B cell (primary cell): ENCODE measurements around the gene PBX1. TPM values are rescaled to one million over a fixed set of nuclear protein-coding genes. Genes with fewer than 3 reads are reported as not detected.

ENCODE experiments used
- ATAC-seq: fragments of 200-7000 bp; cut with Tn5 transposase; one replicate; pipeline ENCODE4 v1.10.0; 2021; ENCODE audit warnings: low read depth, mild to moderate bottlenecking, moderate number of reproducible peaks, moderate library complexity
- CTCF ChIA-PET: fragments of 350-600 bp; sonication (Branson Sonifier 250); formaldehyde crosslinking; loops from one replicate; lab custom pipeline; 2021; ENCODE audit warnings: antibody characterized with exemption, inconsistent platforms; lab: Charles Lee
- POLR2A ChIA-PET: fragments of 350-600 bp; sonication (Branson Sonifier 250); formaldehyde crosslinking; loops from one replicate; lab custom pipeline; 2021; ENCODE audit warnings: antibody characterized with exemption; lab: Charles Lee
- DNase-seq: peaks from one replicate; pipeline ENCODE4 v3.0.0; 2013
- H2AFZ ChIP-seq: 2 replicates; pipeline ENCODE4 v1.6.1; 2012; ENCODE audit warnings: mild to moderate bottlenecking, low read depth, low read length; ENCODE audit not compliant: insufficient read depth, poor library complexity, severe bottlenecking
- H3K27ac ChIP-seq, 2 donors: 1 replicate in 1 of 2; 2 replicates in 1 of 2; pipeline ENCODE4 v1.5.1; 2012 to 2013; ENCODE audit warnings: low read length in 2 of 2, mild to moderate bottlenecking in 2 of 2, moderate library complexity in 1 of 2
- H3K27me3 ChIP-seq, 4 experiments: fragments of 200-600 bp in 1 of 4; sonication (generic) in 1 of 4; replicated peaks in 1 of 4; 1 replicate in 2 of 4; 2 replicates in 2 of 4; pipeline versions ENCODE4 v1.6.1 to v1.7.0; 2013 to 2016; ENCODE audit warnings: low read length in 3 of 4, mild to moderate bottlenecking in 2 of 4, mixed read lengths in 1 of 4, moderate library complexity in 1 of 4; ENCODE audit not compliant: insufficient read depth in 4 of 4, control insufficient read depth in 3 of 4; ENCODE audit errors: control extremely low read depth in 1 of 4
- H3K36me3 ChIP-seq, 2 experiments: replicated peaks in 1 of 2; 1 replicate in 1 of 2; 2 replicates in 1 of 2; pipeline versions ENCODE4 v1.6.1 to v1.7.1; 2013; ENCODE audit warnings: low read length in 1 of 2; ENCODE audit not compliant: insufficient read depth in 2 of 2, control insufficient read depth in 1 of 2; ENCODE audit errors: control extremely low read depth in 1 of 2, extremely low read depth in 1 of 2
- H3K4me1 ChIP-seq, 2 donors: fragments of 200-600 bp in 1 of 2; sonication (generic) in 1 of 2; 1 replicate in 1 of 2; 2 replicates in 1 of 2; pipeline versions ENCODE4 v1.5.1 to v1.6.1; 2013 to 2017; ENCODE audit warnings: low read length in 2 of 2; ENCODE audit not compliant: control insufficient read depth in 2 of 2, insufficient read depth in 2 of 2
- H3K4me2 ChIP-seq: replicated peaks from 2 replicates; pipeline ENCODE3; 2012; ENCODE audit warnings: mild to moderate bottlenecking, low read depth, low read length; ENCODE audit not compliant: poor library complexity, severe bottlenecking
- H3K4me3 ChIP-seq, 5 experiments: fragments of 200-600 bp in 1 of 5; sonication (generic) in 1 of 5; 1 replicate in 3 of 5; 2 replicates in 2 of 5; pipeline versions ENCODE4 v1.5.1 to v1.7.0; 2011 to 2016; ENCODE audit warnings: low read length in 4 of 5, mild to moderate bottlenecking in 4 of 5, low read depth in 2 of 5, control low read depth in 1 of 5, moderate library complexity in 1 of 5; ENCODE audit not compliant: insufficient read depth in 1 of 5; ENCODE audit errors: control extremely low read depth in 1 of 5, extremely low read depth in 1 of 5
- H3K79me2 ChIP-seq: fragments of 200-600 bp; sonication (generic); one replicate; pipeline ENCODE4 v1.6.0; 2016; ENCODE audit warnings: low read length; ENCODE audit not compliant: control insufficient read depth, insufficient read depth
- H3K9ac ChIP-seq: fragments of 200-600 bp; sonication (generic); 2 replicates; pipeline ENCODE4 v1.6.1; 2017; ENCODE audit warnings: mild to moderate bottlenecking, low read length, moderate library complexity
- H3K9me3 ChIP-seq, 3 donors: one replicate each; pipeline versions ENCODE4 v1.6.1 to v1.7.1; 2013; ENCODE audit warnings: low read length in 2 of 3; ENCODE audit not compliant: control insufficient read depth in 2 of 3, insufficient read depth in 1 of 3; ENCODE audit errors: control extremely low read depth in 1 of 3
- H4K20me1 ChIP-seq: 2 replicates; pipeline ENCODE4 v1.6.0; 2012; ENCODE audit warnings: mild to moderate bottlenecking, low read length; ENCODE audit not compliant: insufficient read depth, control insufficient read depth, poor library complexity, severe bottlenecking
- H3K27ac Mint-ChIP-seq: one replicate; pipeline ENCODE4 v1.8.0; 2021; ENCODE audit warnings: mixed read lengths
- H3K27me3 Mint-ChIP-seq: one replicate; pipeline ENCODE4 v1.8.0; 2021; ENCODE audit warnings: mixed read lengths
- H3K4me1 Mint-ChIP-seq: one replicate; pipeline ENCODE4 v1.8.0; 2021; ENCODE audit warnings: mixed read lengths
- H3K4me3 Mint-ChIP-seq: one replicate; pipeline ENCODE4 v1.8.0; 2021; ENCODE audit warnings: mixed read lengths
- H3K9me3 Mint-ChIP-seq: one replicate; pipeline ENCODE4 v1.8.0; 2022; ENCODE audit warnings: mixed read lengths; ENCODE audit not compliant: insufficient read depth
- EZH2 ChIP-seq: IDR thresholded peaks from 2 replicates; pipeline ENCODE4 v1.6.1; 2012; ENCODE audit warnings: borderline replicate concordance, low read depth, mild to moderate bottlenecking, moderate library complexity, low read length; ENCODE audit not compliant: insufficient read depth, poor library complexity, severe bottlenecking
- WGBS: methylation state at CpG from one replicate; pipeline ENCODE4 v1.1.5; 2013; ENCODE audit warnings: missing lambda C conversion rate; ENCODE audit not compliant: insufficient coverage; 5-methylcytosine and 5-hydroxymethylcytosine counted together
- intact Hi-C: fragments of 100-400 bp; cut with micrococcal nuclease; formaldehyde crosslinking; loops from one replicate; pipeline ENCODE4 v1.10.0; 2022
- polyA plus RNA-seq: library from polyadenylated mRNA; depleted of rRNA; stranded (reverse); fragments of >200 nt; gene quantifications from 2 replicates; pipeline ENCODE4 v1.2.3, GENCODE V29; 2012
- total RNA-seq, 2 donors: library from RNA; stranded (reverse); fragments of 120-200 nt in 1 of 2; gene quantifications; 1 replicate in 1 of 2; 2 replicates in 1 of 2; pipeline versions ENCODE4 v1.2.3 to v1.2.4, GENCODE V29; 2013 to 2022
- TF ChIP-seq, protein P1 (sequence below): fragments of 200-600 bp; IDR thresholded peaks from one replicate; pipeline ENCODE4 v1.8.0; 2022; ENCODE audit warnings: antibody characterized with exemption, mild to moderate bottlenecking

The PBX1 gene
- total and polyA plus RNA-seq, 2 donors (not counting 1 experiment from before 2014, with no cell fraction given): 0.32 TPM; not detected in 1

DNA sequence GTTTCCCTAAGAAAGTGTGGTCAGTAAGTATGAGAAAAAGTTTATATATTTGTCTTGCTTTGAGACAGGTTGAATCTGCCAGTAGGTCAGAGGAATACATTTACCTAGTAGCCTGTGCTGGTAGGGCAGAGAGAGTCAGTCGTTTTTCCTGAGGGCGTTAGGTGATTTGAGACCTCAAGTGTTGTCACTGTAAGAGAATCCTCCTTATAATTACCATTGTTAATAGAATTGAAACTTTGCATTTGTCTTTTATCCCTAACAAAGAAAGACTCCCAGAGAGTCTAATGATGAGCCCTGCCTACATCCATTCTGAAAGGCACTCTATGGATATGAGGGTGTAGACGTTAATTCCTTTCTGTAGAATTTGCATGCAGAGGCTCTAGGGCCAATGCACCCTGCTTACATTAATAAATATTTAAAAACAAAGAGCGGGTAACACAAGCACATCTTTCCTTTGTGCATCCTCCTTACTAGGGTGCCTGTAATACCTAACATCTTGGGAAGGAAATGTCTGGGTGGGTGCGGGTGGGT lies 16.4 kb downstream of the PBX1 start:
- ATAC-seq (no peak), DNase-seq (no peak)
- Histone ChIP-seq H3K4me2 (no peak overlapping the region), H3K27ac (no peak overlapping the region), H4K20me1 (no peaks in the 10 kb centered on the region), H3K79me2 (no peaks in the 10 kb centered on the region), H3K9ac (no peak overlapping the region), H3K4me3 (no peak overlapping the region), H3K36me3 (no peaks in the 10 kb centered on the region), H2AFZ (no peak overlapping the region), H3K27me3 (no peaks in the 10 kb centered on the region), H3K9me3 (peaks cover 0 to 4% (median 1%) of the 10 kb centered on the region in 3 donors), H3K4me1 (no peaks in the 10 kb centered on the region)
- Mint-ChIP-seq H3K9me3 (peaks cover 2% of the 10 kb centered on the region), H3K27me3 (peaks cover 7% of the 10 kb centered on the region), H3K27ac (no peak overlapping the region), H3K4me3 (no peak overlapping the region), H3K4me1 (no peaks in the 10 kb centered on the region)
- TF ChIP-seq, protein P1, sequence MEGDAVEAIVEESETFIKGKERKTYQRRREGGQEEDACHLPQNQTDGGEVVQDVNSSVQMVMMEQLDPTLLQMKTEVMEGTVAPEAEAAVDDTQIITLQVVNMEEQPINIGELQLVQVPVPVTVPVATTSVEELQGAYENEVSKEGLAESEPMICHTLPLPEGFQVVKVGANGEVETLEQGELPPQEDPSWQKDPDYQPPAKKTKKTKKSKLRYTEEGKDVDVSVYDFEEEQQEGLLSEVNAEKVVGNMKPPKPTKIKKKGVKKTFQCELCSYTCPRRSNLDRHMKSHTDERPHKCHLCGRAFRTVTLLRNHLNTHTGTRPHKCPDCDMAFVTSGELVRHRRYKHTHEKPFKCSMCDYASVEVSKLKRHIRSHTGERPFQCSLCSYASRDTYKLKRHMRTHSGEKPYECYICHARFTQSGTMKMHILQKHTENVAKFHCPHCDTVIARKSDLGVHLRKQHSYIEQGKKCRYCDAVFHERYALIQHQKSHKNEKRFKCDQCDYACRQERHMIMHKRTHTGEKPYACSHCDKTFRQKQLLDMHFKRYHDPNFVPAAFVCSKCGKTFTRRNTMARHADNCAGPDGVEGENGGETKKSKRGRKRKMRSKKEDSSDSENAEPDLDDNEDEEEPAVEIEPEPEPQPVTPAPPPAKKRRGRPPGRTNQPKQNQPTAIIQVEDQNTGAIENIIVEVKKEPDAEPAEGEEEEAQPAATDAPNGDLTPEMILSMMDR: no peak
- no peak for TF ChIP-seq EZH2
- POLR2A ChIA-PET: no interaction called here
- intact Hi-C loops: no loop called here
- CTCF ChIA-PET: no interaction called here
- no CpG with 5 or more reads among the region's 5 CpGs for WGBS

DNA sequence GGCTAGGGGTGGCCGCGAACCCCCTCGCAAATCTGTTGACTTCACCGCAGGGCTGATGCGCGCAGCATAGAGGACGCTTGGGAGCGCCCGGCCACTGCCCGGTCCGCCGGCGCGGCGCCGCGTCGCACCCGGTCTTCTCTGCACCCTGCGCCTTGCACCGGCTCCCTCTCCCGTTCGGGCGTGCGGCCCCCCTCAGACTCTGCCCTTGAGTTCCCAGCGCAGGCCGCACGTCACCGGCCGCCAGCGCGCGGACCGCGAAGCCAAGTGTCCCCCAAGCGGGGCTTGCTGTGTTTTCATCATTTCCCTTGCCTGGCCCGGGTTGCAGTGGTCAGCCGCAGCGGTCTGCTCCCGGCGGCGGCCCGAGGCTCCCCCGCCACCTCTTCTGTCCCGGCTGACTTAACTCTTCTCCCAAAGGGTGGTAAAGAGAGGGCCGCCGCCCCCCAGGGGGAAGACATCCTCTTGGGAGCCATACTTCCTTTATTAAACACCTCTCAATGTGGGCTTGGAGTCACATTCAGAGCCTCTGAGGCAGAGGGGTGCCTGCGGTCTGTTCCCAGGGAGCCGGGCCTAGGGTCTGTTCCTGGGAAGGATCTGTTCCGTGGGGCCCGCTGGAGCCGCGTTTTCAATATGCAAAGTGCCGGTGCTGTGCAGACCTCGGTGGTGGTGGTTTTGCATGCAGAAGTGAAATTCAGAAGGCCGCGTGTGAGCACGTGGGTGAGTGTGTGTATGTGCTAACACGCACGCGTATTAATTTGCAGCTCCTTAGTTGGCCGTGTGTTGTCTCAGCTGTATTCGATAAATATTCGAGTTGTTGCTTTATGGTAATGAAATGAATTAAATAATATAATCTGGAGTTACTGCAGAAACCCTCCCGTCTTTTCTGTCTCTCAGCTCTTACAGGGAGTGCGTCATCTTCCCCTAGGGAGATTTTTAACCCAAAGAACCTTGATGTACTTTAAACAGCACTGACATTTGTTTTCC lies 17.6 kb downstream of the PBX1 start:
- Histone ChIP-seq H3K9ac (no peak overlapping the region), H2AFZ (no peak overlapping the region), H3K27me3 (no peaks in the 10 kb centered on the region), H3K79me2 (no peaks in the 10 kb centered on the region), H3K4me2 (no peak overlapping the region), H3K9me3 (peaks cover 0 to 8% (median 1%) of the 10 kb centered on the region in 3 donors), H3K4me1 (no peaks in the 10 kb centered on the region), H3K36me3 (no peaks in the 10 kb centered on the region), H3K27ac (no peak overlapping the region), H4K20me1 (no peaks in the 10 kb centered on the region), H3K4me3 (no peak overlapping the region)
- TF ChIP-seq, protein P1: no peak
- TF ChIP-seq EZH2: no peak
- POLR2A ChIA-PET: no interaction called here
- no peak overlapping the region for H3K4me3 Mint-ChIP-seq
- DNase-seq: no peak
- 98% methylated on average over 48 of the region's 66 CpGs for WGBS
- H3K27ac Mint-ChIP-seq: no peak overlapping the region
- intact Hi-C loops: no loop called here
- H3K4me1 Mint-ChIP-seq: no peaks in the 10 kb centered on the region
- CTCF ChIA-PET: no interaction called here
- no peak for ATAC-seq
- H3K9me3 Mint-ChIP-seq: peaks cover 2% of the 10 kb centered on the region
- peaks cover 7% of the 10 kb centered on the region for H3K27me3 Mint-ChIP-seq
